Skin epidermis (tissue), 12 donors: Measurements from ENCODE around the gene MUC5B.
"Not testable (repeated sequence)": the region's sequence is repeated elsewhere in the genome, so short reads cannot be mapped to it uniquely, and the experiment has no call there.

Experiments used
- H3K27ac ChIP-seq, 21 experiments: fragments of 200-600 bp; sonication (generic) in 11 of 21; one replicate each; pipeline ENCODE4 v1.5.0; 2020; ENCODE audit warnings: mild to moderate bottlenecking in 3 of 21, inconsistent platforms in 2 of 21, moderate library complexity in 2 of 21
- H3K4me3 ChIP-seq, 7 experiments: fragments of 200-600 bp; sonication (generic) in 2 of 7; one replicate each; pipeline ENCODE4 v1.5.0; 2020; ENCODE audit warnings: inconsistent platforms in 2 of 7, mild to moderate bottlenecking in 2 of 7, moderate library complexity in 1 of 7

The MUC5B gene

GRCh38 chr11:1191786-1192470, 30.9 kb upstream of the MUC5B start:
- not testable (repeated sequence) for H3K4me3 ChIP-seq, H3K27ac ChIP-seq

- Histone ChIP-seq H3K27ac (no peak overlapping the region), H3K4me3 (no peak overlapping the region)
These were observed 30.0 kb upstream of the MUC5B start for GRCh38 chr11:1192741-1193325.

DNA sequence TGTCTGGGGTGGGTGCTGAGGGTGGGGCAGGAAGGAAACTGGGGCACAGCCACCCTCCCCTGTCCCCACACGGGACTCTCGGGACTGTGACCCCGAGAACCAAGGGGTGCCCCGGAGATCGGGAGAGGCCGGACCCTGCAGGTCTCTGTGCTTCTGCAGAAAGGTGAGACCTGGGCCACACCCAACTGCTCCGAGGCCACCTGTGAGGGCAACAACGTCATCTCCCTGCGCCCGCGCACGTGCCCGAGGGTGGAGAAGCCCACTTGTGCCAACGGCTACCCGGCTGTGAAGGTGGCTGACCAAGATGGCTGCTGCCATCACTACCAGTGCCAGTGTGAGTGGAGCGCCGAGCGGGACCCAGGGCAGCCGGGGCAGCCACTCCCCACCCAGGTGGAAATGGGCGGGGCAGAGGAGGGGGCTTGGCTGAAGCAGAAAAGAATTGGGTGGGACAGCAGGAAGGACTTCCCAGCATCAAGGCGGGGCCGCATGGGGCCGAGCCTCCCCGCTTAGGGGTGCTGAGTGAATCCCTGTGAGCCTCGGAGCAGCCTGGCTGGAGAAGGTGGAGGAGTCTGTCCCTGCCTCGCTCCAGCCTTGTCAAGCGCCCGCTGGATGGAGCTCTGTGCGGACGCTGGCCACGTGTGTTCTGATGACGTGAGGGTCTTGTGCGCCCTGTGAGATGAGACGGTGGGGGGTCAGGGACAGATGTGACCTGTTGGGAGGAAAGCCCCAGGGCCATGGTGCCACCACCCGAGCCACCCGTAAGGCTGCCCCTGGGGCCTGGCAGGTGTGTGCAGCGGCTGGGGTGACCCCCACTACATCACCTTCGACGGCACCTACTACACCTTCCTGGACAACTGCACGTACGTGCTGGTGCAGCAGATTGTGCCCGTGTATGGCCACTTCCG, 29.3 kb upstream of the MUC5B start:
- H3K4me3 ChIP-seq, result no peak overlapping the region
- no peak overlapping the region for H3K27ac ChIP-seq

- Histone ChIP-seq H3K27ac (no peak overlapping the region), H3K4me3 (no peak overlapping the region)
These were observed 28.5 kb upstream of the MUC5B start for GRCh38 chr11:1194231-1194976.

DNA sequence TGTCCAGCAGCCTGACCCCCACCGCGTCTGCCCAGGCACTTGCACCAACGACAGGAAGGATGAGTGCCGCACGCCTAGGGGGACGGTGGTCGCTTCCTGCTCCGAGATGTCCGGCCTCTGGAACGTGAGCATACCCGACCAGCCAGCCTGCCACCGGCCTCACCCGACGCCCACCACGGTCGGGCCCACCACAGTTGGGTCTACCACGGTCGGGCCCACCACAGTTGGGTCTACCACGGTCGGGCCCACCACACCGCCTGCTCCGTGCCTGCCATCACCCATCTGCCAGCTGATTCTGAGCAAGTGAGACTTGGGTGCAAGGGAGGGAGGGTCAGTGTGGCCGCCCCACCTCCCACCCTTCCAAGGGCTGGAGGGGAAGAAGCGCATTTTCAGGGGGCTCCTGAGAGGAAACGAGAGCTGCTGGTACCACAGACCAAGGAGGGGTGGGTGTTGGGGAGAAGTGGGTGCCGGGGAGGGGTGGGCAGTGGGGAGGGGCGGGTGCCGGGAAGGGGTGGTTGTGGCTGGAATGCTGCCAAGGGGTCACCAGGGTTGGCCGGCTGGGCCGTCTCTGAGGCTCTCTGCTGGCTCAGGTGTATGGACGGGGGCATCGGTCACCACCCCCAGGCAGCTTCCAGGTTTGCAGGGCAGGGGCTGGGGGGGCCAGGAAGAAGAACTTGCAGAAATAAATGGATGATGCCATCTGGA, 27.7 kb upstream of the MUC5B start:
- no peak overlapping the region for H3K27ac ChIP-seq
- H3K4me3 ChIP-seq, result no peak overlapping the region

GRCh38 chr11:1195682-1196515, 27.0 kb upstream of the MUC5B start:
- Histone ChIP-seq H3K27ac (no peak overlapping the region), H3K4me3 (no peak overlapping the region)

- Histone ChIP-seq H3K27ac (no peak overlapping the region), H3K4me3 (no peak overlapping the region)
These were observed 26.1 kb upstream of the MUC5B start for GRCh38 chr11:1196516-1197391.

- no peak overlapping the region for H3K4me3 ChIP-seq
- H3K27ac ChIP-seq, result no peak overlapping the region
These were observed 25.4 kb upstream of the MUC5B start for GRCh38 chr11:1197431-1197885.

GRCh38 chr11:1197886-1198560, 24.8 kb upstream of the MUC5B start:
- no peak overlapping the region for H3K27ac ChIP-seq

DNA sequence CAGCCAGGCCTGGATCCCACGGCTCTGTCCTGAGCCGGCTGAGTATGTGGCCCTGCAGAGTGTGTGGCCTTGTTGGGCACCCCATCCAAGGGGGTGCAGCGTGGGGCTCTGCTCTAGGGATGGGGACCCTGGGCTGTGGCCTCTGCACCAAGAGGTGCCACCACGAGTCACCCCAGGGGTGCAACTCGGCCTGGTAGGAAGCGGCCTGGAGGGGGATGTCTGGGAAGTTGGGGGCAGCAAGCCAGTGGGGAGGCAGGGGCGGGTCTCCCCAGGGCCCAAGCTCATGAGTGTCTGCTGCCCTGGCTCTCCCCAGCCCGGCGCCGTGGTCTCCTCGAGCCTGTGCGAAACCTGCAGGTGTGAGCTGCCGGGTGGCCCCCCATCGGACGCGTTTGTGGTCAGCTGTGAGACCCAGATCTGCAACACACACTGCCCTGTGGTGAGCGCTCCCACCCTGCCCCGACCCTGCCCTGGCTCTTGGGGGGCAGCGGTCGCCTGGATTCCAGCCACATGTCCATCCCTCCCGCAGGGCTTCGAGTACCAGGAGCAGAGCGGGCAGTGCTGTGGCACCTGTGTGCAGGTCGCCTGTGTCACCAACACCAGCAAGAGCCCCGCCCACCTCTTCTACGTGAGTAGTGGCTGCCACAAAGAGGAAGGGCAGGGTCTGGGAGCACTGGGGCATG, 24.2 kb upstream of the MUC5B start:
- Histone ChIP-seq H3K4me3 (no peak overlapping the region), H3K27ac (no peak overlapping the region)

More at GRCh38 chr11:1197886-1198560, 24.8 kb upstream of the MUC5B start:
- H3K4me3 ChIP-seq, result no peak overlapping the region

GRCh38 chr11:1199241-1199750, 23.6 kb upstream of the MUC5B start:
- Histone ChIP-seq H3K27ac (no peak overlapping the region), H3K4me3 (no peak overlapping the region)

GRCh38 chr11:1199751-1200610, 22.9 kb upstream of the MUC5B start:
- Histone ChIP-seq H3K4me3 (no peak overlapping the region), H3K27ac (no peak overlapping the region)

DNA sequence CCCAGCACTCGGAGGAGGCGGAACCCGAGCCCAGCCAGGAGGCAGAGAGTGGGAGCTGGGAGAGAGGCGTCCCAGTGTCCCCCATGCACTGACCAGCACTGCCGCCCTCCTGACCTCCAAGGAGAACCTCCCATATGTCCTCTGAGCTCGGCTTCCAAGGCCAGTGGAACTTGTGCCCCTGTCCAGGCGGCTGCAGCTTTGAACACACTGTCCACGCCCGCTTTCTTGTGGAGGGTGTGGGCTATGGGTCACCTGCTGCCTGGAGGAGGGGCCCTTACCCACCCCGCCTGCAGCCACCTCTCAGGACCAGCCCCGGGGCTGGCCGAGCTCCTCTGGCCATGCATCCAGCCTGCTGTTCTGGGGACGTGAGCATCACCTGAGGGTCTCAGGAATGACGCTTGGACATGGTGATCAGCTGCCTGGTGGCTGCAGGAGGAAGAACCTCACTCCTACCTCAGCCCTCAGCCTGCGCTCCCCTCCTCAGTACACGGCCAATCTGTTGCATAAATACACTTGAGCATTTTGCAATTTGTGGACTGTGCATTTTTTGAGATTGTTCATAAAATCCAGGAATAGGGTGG, 22.2 kb upstream of the MUC5B start:
- H3K4me3 ChIP-seq, result no peak overlapping the region
- H3K27ac ChIP-seq, result no peak overlapping the region

DNA sequence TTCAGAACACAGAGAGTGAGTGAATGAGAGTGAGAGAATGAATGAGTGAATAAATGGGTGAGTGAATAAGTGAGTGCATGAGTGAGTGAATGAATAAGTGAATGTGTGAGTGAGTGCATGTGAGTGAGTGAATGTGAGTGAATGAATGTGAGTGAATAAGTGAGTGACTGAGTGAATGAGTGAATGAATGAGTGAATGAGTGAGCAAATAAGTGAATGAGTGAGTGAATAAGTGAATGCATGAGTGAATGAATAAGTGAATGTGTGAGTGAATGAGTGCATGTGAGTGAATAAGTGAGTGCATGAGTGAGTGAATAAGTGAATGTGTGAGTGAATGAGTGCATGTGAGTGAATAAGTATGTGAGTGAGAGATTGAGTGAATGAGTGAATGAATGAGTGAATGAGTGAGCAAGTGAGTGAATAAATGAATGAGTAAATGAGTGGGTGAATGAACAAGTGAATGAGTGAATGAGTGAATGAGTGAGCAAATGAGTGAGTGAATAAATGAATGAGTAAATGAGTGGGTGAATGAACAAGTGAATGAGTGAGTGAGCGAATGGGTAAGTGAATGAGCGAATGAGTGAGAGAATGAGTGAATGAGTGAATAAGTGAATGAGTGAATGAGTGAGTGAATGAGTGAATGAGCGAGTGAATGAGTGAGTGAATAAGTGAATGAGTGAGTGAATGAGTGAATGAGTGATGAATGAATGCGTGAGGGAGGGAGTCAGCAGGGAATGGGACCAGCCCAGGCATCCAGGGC, 21.3 kb upstream of the MUC5B start:
- Histone ChIP-seq H3K4me3 (no peak overlapping the region), H3K27ac (no peak overlapping the region)
